Dermis blood vessel endothelial cell (primary cell): ENCODE results near the gene ADGRB3. TPM values are rescaled to one million over a fixed set of nuclear protein-coding genes. Genes with fewer than 3 reads are reported as not detected.
"Not testable (repeated sequence)": the region's sequence is repeated elsewhere in the genome, so short reads cannot be mapped to it uniquely, and the experiment has no call there.

Experiments used
- DNase-seq: peaks from one replicate; pipeline ENCODE4 v3.0.0; 2010
- total RNA-seq: library from RNA; depleted of rRNA; stranded (reverse); fragments of >200 nt; gene quantifications from 2 replicates; pipeline ENCODE4 v1.2.3, GENCODE V29; 2014

Gene ADGRB3
- total RNA-seq, 1 donor from 2014 or later = not detected

GRCh38 chr6:69366831-69367230, 731.7 kb downstream of the ADGRB3 start:
- no peak for DNase-seq

- DNase-seq = no peak
Measured at GRCh38 chr6:69368613-69369012, 733.5 kb downstream of the ADGRB3 start.

- DNase-seq = no peak
Measured at GRCh38 chr6:69370763-69371162, 735.7 kb downstream of the ADGRB3 start.

- no peak for DNase-seq
Measured at GRCh38 chr6:69378326-69378725, 743.2 kb downstream of the ADGRB3 start.

GRCh38 chr6:69379518-69379917, 744.4 kb downstream of the ADGRB3 start:
- no peak for DNase-seq

- no peak for DNase-seq
Measured at GRCh38 chr6:69383627-69384026, 748.5 kb downstream of the ADGRB3 start.

GRCh38 chr6:69386426-69386825, 751.3 kb downstream of the ADGRB3 start:
- no peak for DNase-seq

GRCh38 chr6:69390125-69390524, 755.0 kb downstream of the ADGRB3 start:
- DNase-seq = no peak

GRCh38 chr6:69391106-69391505, 756.0 kb downstream of the ADGRB3 start:
- no peak for DNase-seq

- no peak for DNase-seq
Measured at GRCh38 chr6:69392745-69393144, 757.7 kb downstream of the ADGRB3 start.

- DNase-seq = no peak
Measured at GRCh38 chr6:69398311-69398710, 763.2 kb downstream of the ADGRB3 start.

- DNase-seq = no peak
Measured at GRCh38 chr6:69398729-69399128, 763.6 kb downstream of the ADGRB3 start.

- no peak for DNase-seq
Measured at GRCh38 chr6:69408886-69409285, 773.8 kb downstream of the ADGRB3 start.

GRCh38 chr6:69416776-69417175, 781.7 kb downstream of the ADGRB3 start:
- DNase-seq = no peak

GRCh38 chr6:69421269-69421668, 786.2 kb downstream of the ADGRB3 start:
- no peak for DNase-seq

GRCh38 chr6:69422020-69422419, 786.9 kb downstream of the ADGRB3 start:
- DNase-seq = no peak

GRCh38 chr6:69422475-69422874, 787.4 kb downstream of the ADGRB3 start:
- no peak for DNase-seq

GRCh38 chr6:69423785-69424184, 788.7 kb downstream of the ADGRB3 start:
- no peak for DNase-seq

- DNase-seq = no peak
Measured at GRCh38 chr6:69424581-69424980, 789.5 kb downstream of the ADGRB3 start.

- DNase-seq = no peak
Measured at GRCh38 chr6:69427882-69428281, 792.8 kb downstream of the ADGRB3 start.

- DNase-seq = not testable (repeated sequence)
Measured at GRCh38 chr6:69432168-69432567, 797.1 kb downstream of the ADGRB3 start.

- not testable (repeated sequence) for DNase-seq
Measured at GRCh38 chr6:69433116-69433515, 798.0 kb downstream of the ADGRB3 start.

GRCh38 chr6:69438113-69438512, 803.0 kb downstream of the ADGRB3 start:
- no peak for DNase-seq
